Measurements from ENCODE around the gene WASHC2C.
"Not testable (repeated sequence)": the region's sequence is repeated elsewhere in the genome, so short reads cannot be mapped to it uniquely, and the experiment has no call there.

WASHC2C gene

DNA sequence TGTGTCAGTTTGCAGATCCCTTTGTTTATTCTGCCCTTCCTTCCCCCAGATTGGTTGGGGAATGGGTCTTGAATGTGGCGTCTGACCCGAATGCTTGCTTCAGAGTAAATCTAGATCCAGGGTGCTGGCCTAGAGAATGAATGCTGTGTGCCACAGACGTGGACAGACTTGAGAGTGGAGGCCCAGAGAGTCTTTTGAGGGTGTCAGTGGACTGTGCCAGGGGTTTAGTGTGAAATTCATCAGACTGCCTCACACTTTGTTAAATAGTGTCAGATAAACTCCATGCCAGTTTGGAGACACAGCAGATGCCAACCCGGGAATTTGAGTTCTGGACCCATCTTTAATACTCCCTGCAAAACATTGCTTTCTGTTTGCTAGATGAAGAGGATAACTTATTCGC is 25.1 kb downstream of the WASHC2C start:
- DNase-seq; H3K9me3 ChIP-seq (ENCODE audit: control extremely low read depth in 1 of 5, control insufficient read depth in 4 of 5, insufficient read depth in 2 of 5, low read depth in 1 of 5, low read length in 4 of 5); POLR2A ChIA-PET; CTCF ChIA-PET; H3K36me3 ChIP-seq (ENCODE audit: control insufficient read depth in 4 of 4, insufficient read depth in 4 of 4, low read length in 3 of 4); H3K27me3 ChIP-seq (replicated peaks in 2 of 5; ENCODE audit: control insufficient read depth in 4 of 5, insufficient read depth in 5 of 5, low read length in 4 of 5); H3K27ac ChIP-seq (ENCODE audit: insufficient read depth in 1 of 2, low read depth in 1 of 2, low read length in 2 of 2, poor library complexity in 1 of 2, severe bottlenecking in 2 of 2); H3K4me1 ChIP-seq (ENCODE audit: control extremely low read depth in 1 of 4, control insufficient read depth in 4 of 4, insufficient read depth in 4 of 4, low read length in 3 of 4); H3K4me3 ChIP-seq (ENCODE audit: control insufficient read depth in 1 of 7, extremely low read depth in 1 of 7, insufficient read depth in 4 of 7, low read depth in 2 of 7, low read length in 6 of 7): not testable (repeated sequence)
- no CpG with 5 or more reads among the region's 5 CpGs for WGBS (ENCODE audit: insufficient coverage)

DNA sequence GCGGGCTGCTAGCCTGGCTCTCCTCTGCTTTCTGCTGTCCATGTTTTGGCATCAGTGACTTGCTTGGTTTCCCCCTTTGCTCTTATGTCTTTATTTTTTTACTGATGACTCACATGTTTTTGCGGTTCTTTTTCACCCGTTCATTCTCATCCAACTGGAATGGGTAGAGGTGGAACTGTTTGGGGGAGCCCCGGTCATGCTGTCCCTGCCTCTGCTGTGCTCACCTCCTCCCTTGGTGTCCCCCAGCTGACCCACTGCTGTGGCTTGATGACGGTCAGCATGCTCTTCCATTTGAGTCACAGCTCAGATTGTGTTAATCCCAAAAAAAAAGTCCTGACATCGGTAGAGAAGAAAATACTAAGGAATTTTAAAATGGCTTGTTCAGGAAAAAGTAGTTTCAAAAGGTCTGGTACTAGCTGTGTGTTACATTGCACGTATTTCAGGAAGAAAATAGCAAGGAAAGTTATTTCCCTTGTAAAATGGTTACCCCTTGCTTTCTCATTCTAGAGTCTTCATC is 27.0 kb downstream of the WASHC2C start:
- 100% methylated on average over 1 of the region's 7 CpGs for WGBS (ENCODE audit: insufficient coverage)
- H3K27me3 ChIP-seq (replicated peaks in 2 of 5; ENCODE audit: control insufficient read depth in 4 of 5, insufficient read depth in 5 of 5, low read length in 4 of 5); DNase-seq; POLR2A ChIA-PET; H3K9me3 ChIP-seq (ENCODE audit: control extremely low read depth in 1 of 5, control insufficient read depth in 4 of 5, insufficient read depth in 2 of 5, low read depth in 1 of 5, low read length in 4 of 5); H3K27ac ChIP-seq (ENCODE audit: insufficient read depth in 1 of 2, low read depth in 1 of 2, low read length in 2 of 2, poor library complexity in 1 of 2, severe bottlenecking in 2 of 2); CTCF ChIA-PET; H3K4me3 ChIP-seq (ENCODE audit: control insufficient read depth in 1 of 7, extremely low read depth in 1 of 7, insufficient read depth in 4 of 7, low read depth in 2 of 7, low read length in 6 of 7); H3K4me1 ChIP-seq (ENCODE audit: control extremely low read depth in 1 of 4, control insufficient read depth in 4 of 4, insufficient read depth in 4 of 4, low read length in 3 of 4): not testable (repeated sequence)
- H3K36me3 ChIP-seq (ENCODE audit: control insufficient read depth in 4 of 4, insufficient read depth in 4 of 4, low read length in 3 of 4) = peaks cover 0 to 11% (median 0%) of the 10 kb centered on the region in 4 experiments

DNA sequence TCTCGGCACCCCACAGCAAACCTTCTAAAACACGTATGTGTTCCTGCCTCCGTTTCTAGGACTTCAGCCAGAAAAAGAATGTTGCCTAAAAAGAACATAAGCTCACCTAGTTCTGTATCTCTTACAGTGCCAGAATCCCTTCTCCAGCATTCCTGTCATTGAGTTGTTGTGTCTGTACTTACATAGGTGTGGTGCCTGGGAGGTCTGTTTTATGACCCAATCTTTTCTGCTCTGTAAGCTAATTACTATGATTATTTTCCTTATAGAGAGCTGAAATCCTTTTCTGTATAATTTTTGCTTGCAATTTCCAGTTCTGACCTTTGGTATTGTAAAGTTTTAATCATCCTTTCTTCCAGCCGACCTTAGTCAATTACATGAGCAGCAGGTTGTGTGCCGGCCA is 28.0 kb downstream of the WASHC2C start:
- CTCF ChIA-PET = not testable (repeated sequence)

DNA sequence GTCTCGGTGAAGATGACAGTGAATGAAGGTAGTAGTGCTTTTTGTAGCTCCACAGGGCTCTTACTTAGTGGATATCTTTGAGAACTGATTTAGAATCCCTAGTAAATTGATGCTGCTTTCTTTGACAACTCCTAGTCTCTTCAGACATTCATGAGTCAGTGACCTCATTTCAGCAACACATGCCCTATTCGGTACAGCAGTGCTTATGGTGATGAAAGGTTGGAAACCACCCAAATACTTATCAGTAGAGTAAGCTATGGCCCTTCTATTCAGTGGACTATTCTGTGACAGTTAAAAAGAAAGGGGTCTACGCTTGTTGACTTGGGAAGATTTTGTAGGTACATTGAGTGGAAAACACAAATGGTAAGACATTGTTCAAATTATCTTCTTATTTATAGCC is 29.0 kb downstream of the WASHC2C start:
- H3K9me3 ChIP-seq (ENCODE audit: control extremely low read depth in 1 of 5, control insufficient read depth in 4 of 5, insufficient read depth in 2 of 5, low read depth in 1 of 5, low read length in 4 of 5); POLR2A ChIA-PET; DNase-seq; H3K27me3 ChIP-seq (replicated peaks in 2 of 5; ENCODE audit: control insufficient read depth in 4 of 5, insufficient read depth in 5 of 5, low read length in 4 of 5); H3K4me1 ChIP-seq (ENCODE audit: control extremely low read depth in 1 of 4, control insufficient read depth in 4 of 4, insufficient read depth in 4 of 4, low read length in 3 of 4); CTCF ChIA-PET; H3K27ac ChIP-seq (ENCODE audit: insufficient read depth in 1 of 2, low read depth in 1 of 2, low read length in 2 of 2, poor library complexity in 1 of 2, severe bottlenecking in 2 of 2); H3K4me3 ChIP-seq (ENCODE audit: control insufficient read depth in 1 of 7, extremely low read depth in 1 of 7, insufficient read depth in 4 of 7, low read depth in 2 of 7, low read length in 6 of 7): not testable (repeated sequence)
- H3K36me3 ChIP-seq (ENCODE audit: control insufficient read depth in 4 of 4, insufficient read depth in 4 of 4, low read length in 3 of 4) = peaks cover 0 to 12% (median 0%) of the 10 kb centered on the region in 4 experiments
- no CpG with 5 or more reads among the region's 3 CpGs for WGBS (ENCODE audit: insufficient coverage)

More for the DNA sequence above, 28.0 kb downstream of the WASHC2C start:
- H3K9me3 ChIP-seq (ENCODE audit: control extremely low read depth in 1 of 5, control insufficient read depth in 4 of 5, insufficient read depth in 2 of 5, low read depth in 1 of 5, low read length in 4 of 5); H3K4me3 ChIP-seq (ENCODE audit: control insufficient read depth in 1 of 7, extremely low read depth in 1 of 7, insufficient read depth in 4 of 7, low read depth in 2 of 7, low read length in 6 of 7); DNase-seq; H3K27me3 ChIP-seq (replicated peaks in 2 of 5; ENCODE audit: control insufficient read depth in 4 of 5, insufficient read depth in 5 of 5, low read length in 4 of 5); POLR2A ChIA-PET; H3K27ac ChIP-seq (ENCODE audit: insufficient read depth in 1 of 2, low read depth in 1 of 2, low read length in 2 of 2, poor library complexity in 1 of 2, severe bottlenecking in 2 of 2); H3K4me1 ChIP-seq (ENCODE audit: control extremely low read depth in 1 of 4, control insufficient read depth in 4 of 4, insufficient read depth in 4 of 4, low read length in 3 of 4): not testable (repeated sequence)
- peaks cover 0 to 11% (median 0%) of the 10 kb centered on the region in 4 experiments for H3K36me3 ChIP-seq (ENCODE audit: control insufficient read depth in 4 of 4, insufficient read depth in 4 of 4, low read length in 3 of 4)
- WGBS (ENCODE audit: insufficient coverage) = no CpG with 5 or more reads among the region's 5 CpGs

DNA sequence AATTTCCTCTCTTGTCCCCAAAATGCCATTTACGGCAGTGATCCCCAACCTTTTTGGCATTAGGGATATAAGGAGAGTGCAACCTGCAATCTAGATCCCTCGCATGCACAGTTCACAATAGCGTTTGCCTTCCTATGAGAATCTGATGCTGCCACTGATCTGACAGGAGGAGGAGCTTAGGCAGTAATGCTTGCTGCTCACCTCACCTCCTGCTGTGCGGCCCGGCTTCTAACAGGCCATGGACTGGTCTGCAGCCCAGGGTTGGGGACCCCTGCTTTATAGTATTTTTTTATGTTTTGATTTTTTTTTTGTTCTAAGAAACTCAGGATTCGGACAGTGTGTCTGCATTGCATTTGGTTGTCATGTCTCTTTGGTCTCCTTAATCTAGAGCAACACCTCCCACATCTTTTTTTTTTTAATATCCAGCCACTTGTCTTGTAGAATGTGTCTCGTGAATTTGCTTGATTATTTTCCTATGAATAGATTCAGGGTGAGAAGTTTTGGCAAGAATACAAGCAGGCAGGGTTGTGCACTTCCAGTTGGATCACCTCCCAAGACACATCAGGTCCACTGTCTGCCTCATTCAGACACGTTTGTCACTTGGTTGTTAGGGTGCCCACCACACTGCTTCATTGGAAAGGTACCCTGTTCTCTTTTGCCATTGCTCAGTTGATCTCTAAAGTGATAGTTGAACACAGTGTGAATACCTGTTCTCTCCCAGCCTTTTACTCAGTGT is 30.8 kb downstream of the WASHC2C start:
- H3K9me3 ChIP-seq (ENCODE audit: control extremely low read depth in 1 of 5, control insufficient read depth in 4 of 5, insufficient read depth in 2 of 5, low read depth in 1 of 5, low read length in 4 of 5); DNase-seq; POLR2A ChIA-PET; CTCF ChIA-PET; H3K27ac ChIP-seq (ENCODE audit: insufficient read depth in 1 of 2, low read depth in 1 of 2, low read length in 2 of 2, poor library complexity in 1 of 2, severe bottlenecking in 2 of 2); H3K27me3 ChIP-seq (replicated peaks in 2 of 5; ENCODE audit: control insufficient read depth in 4 of 5, insufficient read depth in 5 of 5, low read length in 4 of 5); H3K4me1 ChIP-seq (ENCODE audit: control extremely low read depth in 1 of 4, control insufficient read depth in 4 of 4, insufficient read depth in 4 of 4, low read length in 3 of 4); H3K4me3 ChIP-seq (ENCODE audit: control insufficient read depth in 1 of 7, extremely low read depth in 1 of 7, insufficient read depth in 4 of 7, low read depth in 2 of 7, low read length in 6 of 7): not testable (repeated sequence)
- H3K36me3 ChIP-seq (ENCODE audit: control insufficient read depth in 4 of 4, insufficient read depth in 4 of 4, low read length in 3 of 4) = peaks cover 0 to 10% (median 1%) of the 10 kb centered on the region in 4 experiments
- WGBS (ENCODE audit: insufficient coverage) = 80% methylated on average over 1 of the region's 8 CpGs

DNA sequence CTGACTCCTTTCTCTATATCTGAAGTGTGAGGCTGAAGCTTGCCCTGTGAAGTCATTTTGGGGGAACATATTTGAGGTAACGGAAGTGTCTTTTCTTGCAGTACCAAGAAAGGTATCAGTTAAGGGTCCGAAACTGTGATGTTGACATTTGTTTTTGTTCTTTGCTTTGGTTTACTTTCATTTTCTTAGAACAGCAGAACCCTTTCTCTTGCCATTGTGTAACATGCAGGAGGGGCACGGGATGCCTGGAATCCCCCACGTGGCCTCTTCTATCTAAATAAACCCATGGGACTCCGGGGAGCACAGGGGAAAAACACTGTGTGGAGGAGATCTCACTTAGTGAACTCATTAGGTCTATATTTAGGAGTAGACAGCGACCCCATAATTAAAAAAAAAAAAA is 34.6 kb downstream of the WASHC2C start:
- H3K27me3 ChIP-seq (replicated peaks in 2 of 5; ENCODE audit: control insufficient read depth in 4 of 5, insufficient read depth in 5 of 5, low read length in 4 of 5); POLR2A ChIA-PET; H3K36me3 ChIP-seq (ENCODE audit: control insufficient read depth in 4 of 4, insufficient read depth in 4 of 4, low read length in 3 of 4); DNase-seq; H3K4me1 ChIP-seq (ENCODE audit: control extremely low read depth in 1 of 4, control insufficient read depth in 4 of 4, insufficient read depth in 4 of 4, low read length in 3 of 4); H3K9me3 ChIP-seq (ENCODE audit: control extremely low read depth in 1 of 5, control insufficient read depth in 4 of 5, insufficient read depth in 2 of 5, low read depth in 1 of 5, low read length in 4 of 5); H3K4me3 ChIP-seq (ENCODE audit: control insufficient read depth in 1 of 7, extremely low read depth in 1 of 7, insufficient read depth in 4 of 7, low read depth in 2 of 7, low read length in 6 of 7); CTCF ChIA-PET; H3K27ac ChIP-seq (ENCODE audit: insufficient read depth in 1 of 2, low read depth in 1 of 2, low read length in 2 of 2, poor library complexity in 1 of 2, severe bottlenecking in 2 of 2): not testable (repeated sequence)
- 72% methylated on average over 2 of the region's 6 CpGs for WGBS (ENCODE audit: insufficient coverage)

DNA sequence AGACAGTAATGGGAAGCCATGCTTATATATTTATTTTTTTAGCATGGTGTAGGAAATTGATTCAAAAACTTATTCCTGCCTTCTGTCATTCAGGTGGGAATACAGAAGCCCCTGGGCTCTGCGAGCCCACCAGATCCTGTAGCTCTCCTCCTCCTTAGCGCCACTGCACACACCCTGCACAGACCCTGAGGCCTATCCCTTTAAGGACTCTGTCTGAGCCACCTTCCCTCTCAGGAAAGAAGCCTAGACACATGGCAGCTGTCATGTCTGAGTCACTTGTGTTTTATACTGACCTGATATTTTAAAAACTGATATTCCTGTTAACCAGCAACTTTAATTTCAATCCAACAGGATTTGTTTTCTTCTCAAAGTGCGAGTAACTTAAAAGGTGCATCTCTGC is 36.0 kb downstream of the WASHC2C start:
- H3K27me3 ChIP-seq (replicated peaks in 2 of 5; ENCODE audit: control insufficient read depth in 4 of 5, insufficient read depth in 5 of 5, low read length in 4 of 5); H3K4me1 ChIP-seq (ENCODE audit: control extremely low read depth in 1 of 4, control insufficient read depth in 4 of 4, insufficient read depth in 4 of 4, low read length in 3 of 4); H3K4me3 ChIP-seq (ENCODE audit: control insufficient read depth in 1 of 7, extremely low read depth in 1 of 7, insufficient read depth in 4 of 7, low read depth in 2 of 7, low read length in 6 of 7); DNase-seq; H3K9me3 ChIP-seq (ENCODE audit: control extremely low read depth in 1 of 5, control insufficient read depth in 4 of 5, insufficient read depth in 2 of 5, low read depth in 1 of 5, low read length in 4 of 5); CTCF ChIA-PET; H3K27ac ChIP-seq (ENCODE audit: insufficient read depth in 1 of 2, low read depth in 1 of 2, low read length in 2 of 2, poor library complexity in 1 of 2, severe bottlenecking in 2 of 2); H3K36me3 ChIP-seq (ENCODE audit: control insufficient read depth in 4 of 4, insufficient read depth in 4 of 4, low read length in 3 of 4); POLR2A ChIA-PET: not testable (repeated sequence)
- no CpG with 5 or more reads among the region's 3 CpGs for WGBS (ENCODE audit: insufficient coverage)
